ENCODE measurements around the gene AMBRA1.

The AMBRA1 gene

DNA sequence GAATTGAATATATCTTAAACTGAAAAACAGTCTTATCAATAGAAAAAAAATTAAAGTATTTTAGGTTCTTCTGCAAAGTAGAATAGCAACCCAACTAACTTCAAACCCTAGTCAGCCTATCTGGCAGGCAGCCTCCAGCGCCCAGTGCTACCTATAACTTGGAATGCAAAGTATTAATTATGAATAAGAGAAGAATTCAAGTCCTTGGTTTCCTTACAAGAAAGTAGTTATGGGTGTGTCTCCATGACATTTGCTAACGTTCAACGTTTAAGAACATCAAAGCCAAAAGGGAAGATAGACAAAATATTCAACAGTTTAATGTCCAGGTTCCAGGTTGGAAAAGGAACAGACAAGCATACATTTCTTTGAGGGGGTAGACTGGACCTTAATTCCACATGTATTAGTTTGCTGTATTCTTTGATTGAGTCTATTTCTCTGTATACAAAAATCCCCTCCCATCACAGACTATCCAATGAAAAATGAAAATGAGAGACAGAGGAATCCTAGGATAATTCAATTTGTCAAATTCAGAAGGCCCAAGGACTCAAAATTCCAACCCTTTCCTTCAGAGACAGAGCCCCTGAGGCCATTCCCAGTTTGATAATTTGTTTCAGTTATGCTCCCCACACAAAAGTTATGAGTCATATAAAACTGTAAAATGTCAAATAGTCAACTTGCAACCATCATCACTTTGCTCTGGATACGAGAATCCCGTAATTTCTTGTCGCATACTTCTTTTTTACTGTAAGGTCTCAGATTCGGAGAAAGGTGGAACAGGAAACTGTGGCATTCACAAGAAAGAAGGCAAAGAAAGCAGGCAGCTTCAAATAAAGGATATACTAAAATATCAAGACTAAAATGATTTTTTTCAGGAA, 118.5 kb downstream of the AMBRA1 start:
- DNase-seq (ENCODE audit: low spot score): no peak

DNA sequence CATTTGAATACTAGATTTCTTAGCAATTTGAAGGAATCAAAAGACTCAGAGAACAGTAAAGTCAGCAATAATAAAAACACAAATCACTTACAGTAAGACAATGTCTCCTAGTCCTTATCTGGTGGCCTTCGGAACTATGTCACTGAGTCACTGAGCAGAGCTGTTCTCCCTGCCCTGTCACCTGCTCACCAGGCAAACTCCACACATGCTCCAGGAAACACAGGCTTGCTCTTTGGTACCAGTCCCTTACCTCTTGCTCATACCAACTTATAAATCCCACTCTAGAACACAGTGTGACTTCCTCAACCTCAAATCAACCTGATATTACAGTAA, 121.2 kb downstream of the AMBRA1 start:
- no peak for DNase-seq (ENCODE audit: low spot score)

DNA sequence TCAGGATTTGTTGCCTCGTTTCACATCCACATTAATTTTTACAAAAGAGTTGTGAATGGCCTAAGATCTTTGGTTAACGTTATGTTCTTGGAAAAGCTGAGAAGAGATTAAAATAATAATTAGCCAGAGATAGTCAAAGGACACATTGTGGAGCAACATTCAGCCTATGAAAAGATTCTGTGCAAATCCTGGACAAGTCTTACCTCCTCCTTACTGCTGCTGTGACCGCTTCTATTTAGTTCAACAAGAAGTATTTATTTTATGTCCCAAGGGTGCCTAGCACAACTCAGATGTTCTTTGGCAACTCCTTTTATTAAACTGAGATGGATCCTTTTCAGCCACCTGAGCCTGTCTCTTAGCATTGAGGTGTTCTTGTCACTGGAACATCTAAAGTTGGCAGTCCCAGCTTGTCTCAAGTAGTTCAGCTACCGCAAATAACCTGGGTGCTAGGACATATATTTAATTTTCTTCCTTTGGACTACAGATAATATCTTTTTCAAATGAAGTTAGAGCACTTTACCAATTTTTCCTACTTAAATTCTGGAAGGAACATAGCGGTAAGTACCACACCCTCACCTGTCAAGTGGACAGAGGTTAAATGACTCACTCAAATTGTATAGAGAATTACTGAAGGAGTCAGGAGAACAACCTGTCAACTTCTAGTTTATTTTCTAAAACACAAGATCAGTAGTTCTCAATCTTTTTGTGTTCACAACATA, 121.7 kb downstream of the AMBRA1 start:
- no peak for DNase-seq (ENCODE audit: low spot score)

DNA sequence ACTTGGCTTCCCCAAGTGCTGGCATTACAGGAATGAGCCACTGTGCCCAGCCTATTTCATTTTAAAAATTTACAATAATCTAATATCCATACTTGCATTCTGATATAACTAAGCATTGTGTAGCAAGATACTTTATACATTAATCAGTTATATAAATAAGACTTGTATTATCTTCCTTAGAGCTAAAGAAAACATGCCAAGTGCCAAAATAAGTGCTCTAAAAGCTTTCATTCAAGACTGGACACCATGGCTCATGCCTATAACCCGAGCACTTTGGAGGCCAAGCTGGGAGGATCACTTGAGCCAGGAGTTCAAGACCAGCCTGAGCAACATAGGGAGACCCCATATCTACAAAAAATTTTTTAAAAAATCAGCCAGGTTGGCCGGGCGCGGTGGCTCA, 123.9 kb downstream of the AMBRA1 start:
- DNase-seq (ENCODE audit: low spot score): no peak

DNA sequence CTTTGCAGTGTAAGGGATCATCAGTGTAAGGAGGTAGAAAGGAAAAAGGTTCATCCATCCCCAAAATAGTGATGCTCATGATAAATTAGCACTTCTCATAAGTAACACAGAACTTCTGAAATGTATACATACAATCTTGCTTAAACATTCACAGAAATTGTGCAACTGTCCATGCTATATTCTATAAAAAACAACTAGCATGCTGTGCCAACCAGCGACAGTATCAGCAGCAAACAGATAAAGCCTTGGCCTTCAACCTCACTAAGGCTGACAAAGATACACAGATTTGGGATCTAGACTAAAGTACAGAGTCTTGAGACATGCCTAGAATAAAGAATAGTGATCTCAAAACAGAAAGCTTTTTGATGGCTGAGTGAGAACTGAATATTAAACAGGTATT, 128.1 kb downstream of the AMBRA1 start:
- no peak for DNase-seq (ENCODE audit: low spot score)

DNA sequence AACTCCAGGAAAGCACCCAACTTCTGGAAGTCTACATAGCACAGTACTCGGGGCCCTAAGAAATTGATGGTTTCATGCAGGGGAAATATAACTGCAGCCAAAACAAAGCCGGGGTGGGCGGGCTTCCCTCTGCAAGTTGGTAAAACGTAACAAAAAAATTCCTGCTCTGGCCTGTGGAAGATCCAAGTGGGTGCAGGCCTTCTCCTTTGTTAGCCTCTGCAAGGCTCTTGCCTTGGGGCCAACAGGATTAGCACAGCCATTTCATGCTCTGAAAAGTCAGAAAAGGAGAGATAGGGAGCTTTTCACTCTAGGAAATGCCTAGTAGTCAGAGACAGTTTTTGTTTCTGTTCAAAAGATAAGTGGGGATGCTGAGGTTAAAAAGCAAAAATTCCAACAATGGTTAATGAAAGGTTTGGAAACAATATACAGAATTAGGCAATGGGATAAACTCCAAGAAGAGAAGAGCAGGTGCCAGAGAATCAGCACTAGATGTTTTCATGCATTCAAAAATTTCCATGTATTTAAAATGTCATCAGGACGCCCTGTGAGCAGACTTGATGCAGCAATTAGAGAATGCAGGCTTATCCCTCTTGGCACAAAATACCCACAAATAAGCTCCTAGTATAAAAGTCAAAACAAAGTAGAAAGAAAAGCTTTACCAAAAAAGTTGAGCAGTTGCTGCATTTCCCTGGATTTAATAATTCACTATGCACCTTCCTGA, 130.0 kb downstream of the AMBRA1 start:
- DNase-seq (ENCODE audit: low spot score): no peak

DNA sequence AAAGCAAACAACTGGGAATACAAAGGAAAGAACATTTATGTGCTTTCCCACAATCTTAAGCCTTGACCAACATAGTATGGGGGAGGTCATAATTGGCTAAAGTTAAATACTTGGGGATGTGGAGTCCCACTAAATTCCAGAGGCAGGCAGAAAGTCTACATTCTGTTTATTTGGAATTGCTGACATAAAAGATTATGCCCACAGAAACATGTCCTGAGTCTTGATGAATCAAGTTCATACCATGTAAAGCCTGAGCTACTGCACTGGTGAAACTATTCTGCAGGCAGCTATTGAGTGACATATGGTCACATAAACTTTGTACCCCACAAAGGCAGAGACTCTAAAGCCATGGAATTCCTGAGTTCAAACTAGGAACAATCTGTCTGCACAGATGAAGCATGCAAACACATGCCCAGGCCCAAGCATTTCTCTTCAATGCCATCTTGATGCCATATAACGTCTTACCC, 132.3 kb downstream of the AMBRA1 start:
- no peak for DNase-seq (ENCODE audit: low spot score)

DNA sequence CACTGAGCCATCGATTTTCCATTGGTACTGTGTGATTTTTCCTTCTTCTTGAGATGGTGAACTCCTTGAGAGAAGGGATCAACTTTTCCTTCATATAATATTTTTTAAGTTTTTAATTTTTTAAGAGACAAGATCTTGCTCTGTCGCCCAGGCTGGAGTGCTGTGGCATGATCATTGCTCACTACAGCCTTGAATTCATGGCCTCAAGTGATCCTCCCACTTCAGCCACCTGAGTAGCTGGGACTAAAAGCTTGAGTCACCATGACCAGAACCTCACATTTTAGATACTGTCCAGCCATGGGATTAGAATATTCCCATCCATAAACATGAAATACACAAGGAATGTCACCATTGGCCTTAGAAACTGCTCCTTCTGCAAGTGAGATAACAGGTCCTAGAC, 135.3 kb downstream of the AMBRA1 start:
- no peak for DNase-seq (ENCODE audit: low spot score)

DNA sequence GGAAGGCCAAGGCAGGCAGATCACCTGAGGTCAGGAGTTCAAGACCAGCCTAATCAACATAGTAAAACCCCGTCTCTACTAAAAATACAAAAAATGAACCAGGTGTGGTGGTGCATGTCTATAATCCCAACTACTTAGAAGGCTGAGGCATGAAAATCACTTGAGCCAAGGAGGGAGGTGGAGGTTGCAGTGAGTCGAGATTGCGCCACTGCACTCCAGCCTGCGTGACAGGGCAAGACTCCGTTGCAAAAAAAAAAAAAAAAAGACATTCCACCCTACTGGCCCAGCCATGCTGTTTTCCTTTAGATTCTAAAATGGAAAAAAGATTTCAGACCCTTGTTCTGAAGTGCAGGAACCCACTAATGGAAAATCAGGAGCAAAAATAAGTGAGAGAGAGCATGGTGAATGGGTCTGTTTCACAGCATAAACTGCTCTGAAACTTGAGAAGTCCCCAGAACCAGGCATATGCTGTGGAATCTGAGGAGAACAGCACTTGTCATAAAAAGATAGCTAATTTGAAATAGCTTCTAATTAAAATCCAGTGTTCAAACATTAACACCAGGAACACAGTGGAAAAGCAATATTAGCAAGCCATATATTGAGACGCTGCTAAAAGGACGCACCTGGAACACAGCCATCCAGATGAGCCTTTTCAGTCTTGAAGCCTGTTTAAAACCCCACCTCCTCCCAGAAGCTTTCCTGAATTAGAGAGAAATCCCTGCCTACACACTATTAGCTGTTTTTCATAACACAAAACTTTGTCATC, 136.0 kb downstream of the AMBRA1 start:
- no peak for DNase-seq (ENCODE audit: low spot score)

DNA sequence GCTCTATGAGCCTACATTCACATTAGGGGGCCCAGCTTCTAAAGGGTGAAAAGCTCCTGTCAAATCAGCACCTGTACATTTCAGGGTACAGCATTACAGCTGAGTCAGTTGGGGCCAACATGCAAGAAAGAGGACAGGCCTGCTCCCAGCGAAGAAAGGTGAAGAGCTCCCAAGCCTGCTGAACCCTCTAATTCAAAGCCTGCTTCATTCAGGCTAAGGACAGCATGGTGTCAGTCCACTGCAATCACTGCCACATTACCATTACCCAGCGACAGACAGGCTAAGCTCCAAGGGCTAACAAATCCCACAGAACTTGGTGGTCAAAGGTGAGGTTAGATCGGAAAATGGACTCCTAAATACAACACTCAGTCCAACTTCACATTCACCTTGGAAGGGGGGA, 136.8 kb downstream of the AMBRA1 start:
- no peak for DNase-seq (ENCODE audit: low spot score)

DNA sequence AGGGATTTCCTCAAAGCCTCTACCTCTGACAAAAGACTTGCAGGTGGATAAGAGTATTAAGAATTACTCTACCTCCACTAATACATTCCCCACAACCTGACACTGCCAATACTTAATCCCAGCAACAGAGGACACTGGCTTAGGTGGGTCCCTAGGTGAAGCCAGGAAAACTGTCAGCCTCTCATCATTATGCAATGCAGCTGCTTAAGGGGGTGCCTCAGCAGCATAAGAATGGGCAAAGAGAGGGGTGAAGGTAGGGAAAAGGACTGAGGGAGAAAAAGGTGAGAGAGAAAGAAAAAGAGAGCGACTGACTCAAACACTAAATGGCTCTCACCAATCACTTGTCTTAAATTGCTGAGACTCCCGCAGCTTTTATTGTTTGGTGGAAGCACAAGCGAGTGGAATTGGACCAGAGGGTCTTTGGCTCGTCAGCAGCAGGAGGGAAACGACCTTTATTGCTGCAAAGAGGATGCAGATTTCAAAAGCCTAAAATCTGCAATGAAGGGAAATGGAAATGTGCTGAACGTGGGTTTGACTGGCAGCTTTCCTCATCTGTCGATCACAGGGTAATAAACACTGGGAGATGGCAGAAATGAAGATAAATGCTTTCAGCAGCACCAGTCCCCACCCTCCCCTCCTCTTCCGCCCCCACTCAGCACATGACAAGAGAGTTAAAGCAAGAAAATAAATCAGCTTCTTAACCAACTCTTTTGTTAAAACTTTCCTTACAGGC, 137.4 kb downstream of the AMBRA1 start:
- no peak for DNase-seq (ENCODE audit: low spot score)

DNA sequence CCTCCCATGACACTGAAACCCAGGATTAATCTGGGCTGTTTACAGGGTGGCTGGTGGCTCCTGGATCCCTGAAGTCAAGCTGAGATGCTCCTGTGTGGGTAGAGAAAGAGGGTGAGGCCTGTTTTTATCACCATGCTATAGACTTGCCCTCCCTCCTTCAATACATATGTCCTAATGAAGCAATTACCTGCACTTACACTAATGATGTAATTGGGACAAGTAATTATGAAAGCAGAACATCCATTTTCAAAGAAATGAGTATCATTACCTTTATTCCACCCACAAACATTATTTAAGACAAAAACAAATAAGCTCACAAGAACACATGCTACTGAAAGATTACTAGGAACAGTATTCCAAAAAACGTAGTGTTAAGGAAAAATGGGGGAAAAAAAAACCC, 138.0 kb downstream of the AMBRA1 start:
- no peak for DNase-seq (ENCODE audit: low spot score)

DNA sequence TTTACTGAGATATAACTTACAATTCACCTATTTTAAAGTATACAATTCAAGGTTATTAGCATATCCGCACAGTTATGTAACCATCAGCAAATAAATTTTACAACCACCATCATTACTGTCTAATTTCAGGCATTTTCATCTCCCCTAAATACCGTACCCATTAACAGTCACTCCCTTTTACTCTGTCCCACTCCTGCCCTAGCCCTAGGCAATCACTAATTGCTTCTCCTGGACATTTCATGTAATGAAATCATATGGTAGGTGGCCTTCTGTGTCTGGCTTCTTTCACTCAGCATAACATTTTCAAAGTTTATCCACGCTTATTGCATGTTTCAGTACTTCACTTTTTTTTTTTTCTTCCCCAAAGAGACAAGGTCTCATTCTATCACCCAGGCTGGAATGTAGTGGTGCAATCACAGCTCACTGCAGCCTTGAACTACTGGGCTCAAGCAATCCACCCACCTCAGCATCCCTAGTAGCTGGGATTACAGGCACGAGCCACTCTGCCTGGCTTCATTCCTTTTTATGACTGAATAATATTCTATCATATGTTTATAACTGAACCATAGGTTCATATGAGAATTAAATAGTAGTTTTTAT, 140.8 kb downstream of the AMBRA1 start:
- no peak for DNase-seq (ENCODE audit: low spot score)

DNA sequence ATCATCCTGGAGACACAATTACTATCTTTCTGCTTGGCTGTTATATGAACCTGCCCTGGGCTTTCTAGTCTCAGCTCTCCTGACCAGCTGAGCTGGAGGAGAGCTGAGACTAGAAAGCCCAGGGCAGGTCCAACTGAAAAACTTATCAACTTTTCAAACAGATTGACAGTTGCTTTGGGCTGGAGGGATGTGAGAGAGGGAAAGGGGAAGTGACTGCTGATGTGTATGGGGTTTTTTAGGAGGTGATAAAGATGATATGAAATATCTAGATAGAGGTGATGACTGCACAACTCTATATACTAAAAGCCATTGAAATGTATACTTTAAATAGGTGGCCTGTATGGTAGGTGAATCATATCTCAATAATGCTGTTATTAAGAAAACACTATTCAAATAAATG, 142.1 kb downstream of the AMBRA1 start:
- DNase-seq (ENCODE audit: low spot score): no peak

DNA sequence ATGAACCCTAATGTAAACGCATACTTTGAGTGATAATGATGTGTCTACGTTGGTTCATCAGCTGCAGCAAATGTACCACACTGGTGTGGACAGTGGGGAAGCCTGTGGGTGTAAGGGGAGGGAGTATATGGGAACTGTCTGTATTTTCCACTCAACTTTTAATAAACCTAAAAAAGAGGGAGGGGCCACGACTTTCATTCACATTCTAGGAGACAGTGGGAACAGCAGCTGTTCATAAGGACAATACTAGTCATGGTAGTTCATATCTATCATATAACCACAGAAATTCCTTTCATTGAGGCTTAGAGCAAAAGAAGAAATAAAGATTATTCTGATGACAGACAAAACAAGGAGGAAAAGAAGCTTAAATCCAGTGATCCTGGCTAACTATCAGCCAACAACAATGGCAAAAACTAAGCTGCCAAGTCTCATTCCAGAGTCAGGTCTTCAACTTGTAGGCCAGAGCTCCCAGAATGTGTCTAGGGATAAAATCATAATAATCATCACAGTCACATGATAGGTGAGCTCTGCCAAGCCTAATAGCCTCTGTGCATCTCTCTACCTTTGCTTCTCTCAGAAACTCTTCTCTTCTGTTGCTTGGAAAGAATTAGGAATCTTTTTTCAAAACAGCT, 142.9 kb downstream of the AMBRA1 start:
- DNase-seq (ENCODE audit: low spot score): no peak

DNA sequence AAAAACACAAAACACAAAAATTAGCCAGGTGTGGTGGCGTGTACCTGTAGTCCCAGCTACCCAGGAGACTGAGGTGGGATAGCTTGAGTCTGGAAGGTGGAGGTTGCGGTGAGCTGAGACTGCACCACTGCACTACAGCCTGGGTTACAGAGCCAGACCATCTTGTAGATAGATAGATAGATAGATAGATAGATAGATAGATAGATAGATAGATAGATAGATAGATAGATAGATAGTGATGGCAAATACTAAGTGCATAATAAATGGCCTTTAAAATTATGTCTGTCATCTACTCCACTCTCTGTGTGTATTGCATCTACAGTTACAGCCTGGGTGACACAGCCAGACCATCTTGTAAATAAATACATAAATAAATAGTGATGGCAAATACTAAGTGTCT, 146.3 kb downstream of the AMBRA1 start:
- DNase-seq (ENCODE audit: low spot score): no peak

DNA sequence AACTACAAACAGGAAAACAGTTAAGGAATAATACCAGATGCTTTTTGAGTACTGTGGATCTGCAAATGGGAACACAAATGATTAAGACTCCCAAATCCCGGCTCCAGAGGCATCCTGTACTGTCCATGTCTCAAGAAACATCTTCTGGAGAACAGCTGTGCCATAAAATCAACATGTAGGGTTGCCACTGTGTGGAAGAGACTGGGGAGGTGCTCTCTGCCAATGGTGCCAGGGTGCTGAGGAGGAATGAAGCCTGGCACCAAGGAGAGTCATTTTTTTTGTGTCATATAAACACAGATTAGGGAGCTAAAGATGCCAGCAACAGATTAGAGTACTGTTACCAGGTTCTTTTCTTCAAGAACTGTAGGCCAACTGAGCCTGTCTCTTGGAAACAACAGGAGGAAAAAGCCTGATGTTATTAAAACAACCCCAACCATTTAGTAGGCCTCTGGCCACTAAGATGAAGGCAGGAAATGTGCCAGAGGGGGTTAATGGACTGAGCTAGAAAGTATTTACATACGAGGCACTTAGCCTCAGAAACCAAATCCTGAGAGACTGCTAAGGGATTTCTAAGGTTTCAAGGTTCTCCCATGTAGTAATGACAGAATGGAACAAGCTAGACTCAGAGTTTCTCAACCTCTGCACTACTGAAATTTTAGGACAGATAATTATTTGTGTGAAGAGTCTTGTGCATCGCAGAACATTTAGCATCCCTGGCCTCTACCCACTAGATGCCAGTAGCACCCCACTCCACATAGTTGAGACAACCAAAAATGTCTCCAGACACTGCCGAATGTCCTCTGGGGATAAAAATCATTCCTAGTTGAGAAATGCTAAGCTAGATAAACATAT, 147.7 kb downstream of the AMBRA1 start:
- no peak for DNase-seq (ENCODE audit: low spot score)

DNA sequence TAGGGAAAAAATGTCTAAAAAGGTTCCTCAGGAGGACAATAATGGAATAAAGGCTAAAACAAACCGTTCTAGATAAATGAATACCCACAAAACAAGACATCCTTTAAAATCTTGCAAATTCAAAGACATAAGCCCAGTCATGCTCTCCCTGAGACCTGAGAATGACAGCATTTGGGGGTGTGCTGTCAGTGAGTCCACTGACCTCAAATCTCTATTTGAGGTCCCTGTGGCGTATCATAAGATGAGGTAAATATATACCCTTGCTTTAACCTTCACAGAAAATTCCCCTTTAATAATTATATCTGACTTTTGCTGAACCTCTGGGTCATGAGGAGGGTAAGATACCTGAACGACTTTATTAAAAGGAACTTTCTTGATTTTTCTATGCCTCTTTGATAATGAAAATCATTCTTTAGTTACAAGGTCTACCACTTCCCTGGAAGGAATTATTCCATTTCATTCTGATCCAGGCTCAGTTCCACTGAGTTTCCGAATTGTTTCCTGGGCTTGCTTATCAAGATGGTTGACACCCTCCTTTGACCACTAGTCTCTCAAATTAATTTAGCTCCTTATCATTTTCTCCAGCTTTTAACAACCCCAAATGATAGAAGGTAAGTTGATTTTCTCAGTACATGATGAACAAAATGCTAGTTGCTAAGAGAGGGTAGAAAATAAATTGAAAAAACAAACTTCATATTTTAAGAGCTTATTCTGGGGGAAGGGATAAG, 148.5 kb downstream of the AMBRA1 start:
- DNase-seq (ENCODE audit: low spot score): no peak

DNA sequence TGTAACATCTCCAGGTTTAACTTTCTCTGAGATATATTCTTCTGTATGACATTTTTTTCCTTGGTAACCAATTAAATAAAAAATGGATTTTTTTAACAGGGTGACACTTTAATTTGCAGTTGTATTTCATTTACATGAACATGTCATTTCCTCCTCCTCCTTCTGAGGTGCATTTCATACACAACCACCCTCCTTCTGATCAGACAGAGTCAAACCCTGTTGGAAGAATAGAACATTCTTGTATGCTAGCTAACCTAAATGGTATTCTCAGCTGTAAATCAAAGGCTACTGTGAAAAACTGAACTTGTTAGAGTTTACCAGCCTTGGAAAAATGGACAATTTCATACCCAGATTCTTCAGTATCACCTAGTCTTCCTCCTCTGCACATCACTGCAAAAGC, 149.5 kb downstream of the AMBRA1 start:
- DNase-seq (ENCODE audit: low spot score): no peak

Measured in germinal center (tissue), 1 donor.